ENCODE data around the gene SLC25A21. TPM values are rescaled to one million over a fixed set of nuclear protein-coding genes. Genes with fewer than 3 reads are reported as not detected.
"Not testable (repeated sequence)": the region's sequence is repeated elsewhere in the genome, so short reads cannot be mapped to it uniquely, and the experiment has no call there.

The SLC25A21 gene
- total and polyA plus RNA-seq, 2 experiments from 2014 or later = 10.6 to 12.1 TPM

DNA sequence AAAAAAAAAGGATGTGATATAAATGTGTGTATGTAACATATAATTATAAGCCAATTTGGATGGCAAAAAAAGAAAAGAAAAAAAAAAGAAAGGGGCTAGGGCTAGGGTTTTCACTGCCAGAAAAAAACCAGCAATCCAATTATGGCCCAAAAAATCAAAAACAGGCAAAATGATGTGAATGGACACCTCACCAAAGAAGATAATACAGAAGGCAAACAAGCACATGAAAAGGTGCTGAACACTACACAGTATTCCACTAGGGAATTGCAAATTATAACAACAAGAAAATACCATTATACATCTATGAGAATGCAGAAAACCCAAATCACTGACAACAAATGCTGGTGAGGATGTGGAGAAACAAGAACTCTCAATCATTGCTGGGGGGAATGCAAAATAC is 13.3 kb upstream of the SLC25A21 start:
- no peaks in the 10 kb centered on the region for H3K79me2 ChIP-seq (replicated peaks; ENCODE audit: insufficient read depth)
- Mint-ChIP-seq H3K9me3 (peaks cover 3% of the 10 kb centered on the region; the same call in 2 of the 3 replicates), H3K27ac (no peak overlapping the region), H3K36me3 (ENCODE audit: low read depth) (no peaks in the 10 kb centered on the region), H3K4me1 (no peaks in the 10 kb centered on the region), H3K27me3 (ENCODE audit: insufficient read depth, low read depth, poor library complexity) (peaks cover 4% of the 10 kb centered on the region), H3K4me3 (no peak overlapping the region)
- H3K4me3 ChIP-seq = no peak overlapping the region
- TF ChIP-seq, protein P1, sequence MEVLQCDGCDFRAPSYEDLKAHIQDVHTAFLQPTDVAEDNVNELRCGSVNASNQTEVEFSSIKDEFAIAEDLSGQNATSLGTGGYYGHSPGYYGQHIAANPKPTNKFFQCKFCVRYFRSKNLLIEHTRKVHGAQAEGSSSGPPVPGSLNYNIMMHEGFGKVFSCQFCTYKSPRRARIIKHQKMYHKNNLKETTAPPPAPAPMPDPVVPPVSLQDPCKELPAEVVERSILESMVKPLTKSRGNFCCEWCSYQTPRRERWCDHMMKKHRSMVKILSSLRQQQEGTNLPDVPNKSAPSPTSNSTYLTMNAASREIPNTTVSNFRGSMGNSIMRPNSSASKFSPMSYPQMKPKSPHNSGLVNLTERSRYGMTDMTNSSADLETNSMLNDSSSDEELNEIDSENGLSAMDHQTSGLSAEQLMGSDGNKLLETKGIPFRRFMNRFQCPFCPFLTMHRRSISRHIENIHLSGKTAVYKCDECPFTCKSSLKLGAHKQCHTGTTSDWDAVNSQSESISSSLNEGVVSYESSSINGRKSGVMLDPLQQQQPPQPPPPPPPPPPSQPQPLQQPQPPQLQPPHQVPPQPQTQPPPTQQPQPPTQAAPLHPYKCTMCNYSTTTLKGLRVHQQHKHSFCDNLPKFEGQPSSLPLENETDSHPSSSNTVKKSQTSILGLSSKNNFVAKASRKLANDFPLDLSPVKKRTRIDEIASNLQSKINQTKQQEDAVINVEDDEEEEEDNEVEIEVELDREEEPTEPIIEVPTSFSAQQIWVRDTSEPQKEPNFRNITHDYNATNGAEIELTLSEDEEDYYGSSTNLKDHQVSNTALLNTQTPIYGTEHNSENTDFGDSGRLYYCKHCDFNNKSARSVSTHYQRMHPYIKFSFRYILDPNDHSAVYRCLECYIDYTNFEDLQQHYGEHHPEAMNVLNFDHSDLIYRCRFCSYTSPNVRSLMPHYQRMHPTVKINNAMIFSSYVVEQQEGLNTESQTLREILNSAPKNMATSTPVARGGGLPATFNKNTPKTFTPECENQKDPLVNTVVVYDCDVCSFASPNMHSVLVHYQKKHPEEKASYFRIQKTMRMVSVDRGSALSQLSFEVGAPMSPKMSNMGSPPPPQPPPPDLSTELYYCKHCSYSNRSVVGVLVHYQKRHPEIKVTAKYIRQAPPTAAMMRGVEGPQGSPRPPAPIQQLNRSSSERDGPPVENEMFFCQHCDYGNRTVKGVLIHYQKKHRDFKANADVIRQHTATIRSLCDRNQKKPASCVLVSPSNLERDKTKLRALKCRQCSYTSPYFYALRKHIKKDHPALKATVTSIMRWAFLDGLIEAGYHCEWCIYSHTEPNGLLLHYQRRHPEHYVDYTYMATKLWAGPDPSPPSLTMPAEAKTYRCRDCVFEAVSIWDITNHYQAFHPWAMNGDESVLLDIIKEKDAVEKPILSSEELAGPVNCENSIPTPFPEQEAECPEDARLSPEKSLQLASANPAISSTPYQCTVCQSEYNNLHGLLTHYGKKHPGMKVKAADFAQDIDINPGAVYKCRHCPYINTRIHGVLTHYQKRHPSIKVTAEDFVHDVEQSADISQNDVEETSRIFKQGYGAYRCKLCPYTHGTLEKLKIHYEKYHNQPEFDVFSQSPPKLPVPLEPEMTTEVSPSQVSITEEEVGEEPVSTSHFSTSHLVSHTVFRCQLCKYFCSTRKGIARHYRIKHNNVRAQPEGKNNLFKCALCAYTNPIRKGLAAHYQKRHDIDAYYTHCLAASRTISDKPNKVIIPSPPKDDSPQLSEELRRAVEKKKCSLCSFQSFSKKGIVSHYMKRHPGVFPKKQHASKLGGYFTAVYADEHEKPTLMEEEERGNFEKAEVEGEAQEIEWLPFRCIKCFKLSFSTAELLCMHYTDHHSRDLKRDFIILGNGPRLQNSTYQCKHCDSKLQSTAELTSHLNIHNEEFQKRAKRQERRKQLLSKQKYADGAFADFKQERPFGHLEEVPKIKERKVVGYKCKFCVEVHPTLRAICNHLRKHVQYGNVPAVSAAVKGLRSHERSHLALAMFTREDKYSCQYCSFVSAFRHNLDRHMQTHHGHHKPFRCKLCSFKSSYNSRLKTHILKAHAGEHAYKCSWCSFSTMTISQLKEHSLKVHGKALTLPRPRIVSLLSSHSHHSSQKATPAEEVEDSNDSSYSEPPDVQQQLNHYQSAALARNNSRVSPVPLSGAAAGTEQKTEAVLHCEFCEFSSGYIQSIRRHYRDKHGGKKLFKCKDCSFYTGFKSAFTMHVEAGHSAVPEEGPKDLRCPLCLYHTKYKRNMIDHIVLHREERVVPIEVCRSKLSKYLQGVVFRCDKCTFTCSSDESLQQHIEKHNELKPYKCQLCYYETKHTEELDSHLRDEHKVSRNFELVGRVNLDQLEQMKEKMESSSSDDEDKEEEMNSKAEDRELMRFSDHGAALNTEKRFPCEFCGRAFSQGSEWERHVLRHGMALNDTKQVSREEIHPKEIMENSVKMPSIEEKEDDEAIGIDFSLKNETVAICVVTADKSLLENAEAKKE (CRISPR knock-in tag; IDR thresholded peaks at IDR 0.05) = no peak
- TF ChIP-seq, protein P2, sequence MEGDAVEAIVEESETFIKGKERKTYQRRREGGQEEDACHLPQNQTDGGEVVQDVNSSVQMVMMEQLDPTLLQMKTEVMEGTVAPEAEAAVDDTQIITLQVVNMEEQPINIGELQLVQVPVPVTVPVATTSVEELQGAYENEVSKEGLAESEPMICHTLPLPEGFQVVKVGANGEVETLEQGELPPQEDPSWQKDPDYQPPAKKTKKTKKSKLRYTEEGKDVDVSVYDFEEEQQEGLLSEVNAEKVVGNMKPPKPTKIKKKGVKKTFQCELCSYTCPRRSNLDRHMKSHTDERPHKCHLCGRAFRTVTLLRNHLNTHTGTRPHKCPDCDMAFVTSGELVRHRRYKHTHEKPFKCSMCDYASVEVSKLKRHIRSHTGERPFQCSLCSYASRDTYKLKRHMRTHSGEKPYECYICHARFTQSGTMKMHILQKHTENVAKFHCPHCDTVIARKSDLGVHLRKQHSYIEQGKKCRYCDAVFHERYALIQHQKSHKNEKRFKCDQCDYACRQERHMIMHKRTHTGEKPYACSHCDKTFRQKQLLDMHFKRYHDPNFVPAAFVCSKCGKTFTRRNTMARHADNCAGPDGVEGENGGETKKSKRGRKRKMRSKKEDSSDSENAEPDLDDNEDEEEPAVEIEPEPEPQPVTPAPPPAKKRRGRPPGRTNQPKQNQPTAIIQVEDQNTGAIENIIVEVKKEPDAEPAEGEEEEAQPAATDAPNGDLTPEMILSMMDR (conservative IDR thresholded peaks at IDR 0.05; ENCODE audit: low read depth in 2 of 2) = no peak
- TF ChIP-seq CREB1 (CRISPR knock-in tag; IDR thresholded peaks at IDR 0.05; ENCODE audit: low read depth) (no peak), POLR2AphosphoS5 (IDR thresholded peaks at IDR 0.05; ENCODE audit: low read depth) (no peak), STAT1 (IDR thresholded peaks at IDR 0.05; ENCODE audit: unreplicated experiment) (no peak), JUNB (IDR thresholded peaks at IDR 0.05; ENCODE audit: unreplicated experiment) (no peak)
- H4K20me1 ChIP-seq (replicated peaks; ENCODE audit: insufficient read depth) = no peaks in the 10 kb centered on the region
- H3K4me1 ChIP-seq (ENCODE audit: insufficient read depth) = no peaks in the 10 kb centered on the region
- no peak overlapping the region for H2AFZ ChIP-seq
- no peak for ATAC-seq
- DNase-seq (ENCODE audit: low spot score) = no peak
- no peaks in the 10 kb centered on the region for H3K36me3 ChIP-seq (ENCODE audit: insufficient read depth)
- H3K27me3 ChIP-seq (ENCODE audit: insufficient read depth) = no peaks in the 10 kb centered on the region
- no peaks in the 10 kb centered on the region for H3K9me2 ChIP-seq (ENCODE audit: insufficient read depth)
- no peak overlapping the region for H3K4me2 ChIP-seq
- no peak overlapping the region for H3K27ac ChIP-seq (ENCODE audit: low read depth)
- H3F3A ChIP-seq (replicated peaks; ENCODE audit: low read depth) = no peaks in the 10 kb centered on the region

DNA sequence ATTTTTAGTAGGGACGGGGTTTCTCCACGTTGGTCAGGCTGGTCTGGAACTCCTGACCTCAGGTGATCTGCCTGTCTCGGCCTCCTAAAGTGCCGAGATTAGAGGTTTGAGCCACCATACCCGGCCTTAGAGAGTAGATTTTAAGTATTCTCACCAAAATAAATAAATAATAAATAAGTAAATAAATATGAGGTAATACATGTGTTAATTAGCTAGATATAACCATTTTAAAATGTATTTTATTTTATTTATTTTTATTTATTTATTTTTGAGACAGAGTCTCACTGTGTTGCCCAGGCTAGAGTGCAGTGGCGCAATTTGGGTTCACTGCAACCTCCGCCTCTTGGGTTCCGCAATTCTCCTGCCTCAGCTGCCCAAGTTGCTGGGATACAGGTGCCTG is 12.1 kb upstream of the SLC25A21 start:
- not testable (repeated sequence) for H3K27ac ChIP-seq (ENCODE audit: low read depth); DNase-seq (ENCODE audit: low spot score); H3K4me1 Mint-ChIP-seq; H3K4me1 ChIP-seq (ENCODE audit: insufficient read depth); H3K36me3 ChIP-seq (ENCODE audit: insufficient read depth); H3K4me3 Mint-ChIP-seq; H3K27me3 Mint-ChIP-seq (ENCODE audit: insufficient read depth, low read depth, poor library complexity); ATAC-seq; H3K27ac Mint-ChIP-seq; H3F3A ChIP-seq (replicated peaks; ENCODE audit: low read depth); H3K9me3 Mint-ChIP-seq; H3K9me2 ChIP-seq (ENCODE audit: insufficient read depth); H2AFZ ChIP-seq; H3K4me3 ChIP-seq; H3K79me2 ChIP-seq (replicated peaks; ENCODE audit: insufficient read depth); H3K36me3 Mint-ChIP-seq (ENCODE audit: low read depth); H3K4me2 ChIP-seq; H3K27me3 ChIP-seq (ENCODE audit: insufficient read depth); H4K20me1 ChIP-seq (replicated peaks; ENCODE audit: insufficient read depth)

All from GM23338 (cell line).